Measurements from ENCODE around the gene RAB39A.
A peak's percentile ranks its signal among the peaks of the same experiment; 100 is the strongest.
"Not testable (repeated sequence)": the region's sequence is repeated elsewhere in the genome, so short reads cannot be mapped to it uniquely, and the experiment has no call there.

Gene RAB39A, protein sequence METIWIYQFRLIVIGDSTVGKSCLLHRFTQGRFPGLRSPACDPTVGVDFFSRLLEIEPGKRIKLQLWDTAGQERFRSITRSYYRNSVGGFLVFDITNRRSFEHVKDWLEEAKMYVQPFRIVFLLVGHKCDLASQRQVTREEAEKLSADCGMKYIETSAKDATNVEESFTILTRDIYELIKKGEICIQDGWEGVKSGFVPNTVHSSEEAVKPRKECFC

GRCh38 chr11:107928046-107928766 lies at the start of gene RAB39A:
TSS of gene RAB39A (plus strand) at chr11:107928448. CDS start at chr11:107928569, 121 bp downstream.
- peak; percentile 95 for DNase-seq

GRCh38 chr11:107881471-107881870 lies 46.8 kb upstream of the RAB39A start:
- DNase-seq, result not testable (repeated sequence)

- no peak for DNase-seq
Measured at GRCh38 chr11:107882095-107882820, 46.0 kb upstream of the RAB39A start.

GRCh38 chr11:107898270-107898669 lies 30.0 kb upstream of the RAB39A start:
- DNase-seq, result no peak

GRCh38 chr11:107908211-107908610 lies 20.0 kb upstream of the RAB39A start:
- DNase-seq, result no peak

- DNase-seq, result not testable (repeated sequence)
Measured at GRCh38 chr11:107912415-107912814, 15.8 kb upstream of the RAB39A start.

DNA sequence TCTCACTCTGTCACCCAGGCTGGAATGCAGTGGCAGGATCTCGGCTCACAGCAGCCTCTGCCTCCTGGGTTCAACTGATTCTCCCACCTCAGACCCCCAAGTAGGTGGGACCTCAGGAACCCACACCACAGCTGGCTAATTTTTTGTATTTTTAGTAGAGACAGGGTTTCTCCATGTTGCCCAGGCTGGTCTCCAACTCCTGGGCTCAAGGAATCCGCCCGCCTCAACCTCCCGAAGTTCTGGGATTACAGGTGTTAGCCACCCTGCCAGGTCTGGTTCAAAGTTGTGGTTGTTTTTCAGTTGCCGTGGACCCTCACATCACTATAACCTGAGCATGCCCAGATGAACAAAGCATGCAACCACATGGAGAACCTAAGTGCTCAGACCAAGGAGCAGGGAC lies 13.0 kb upstream of the RAB39A start:
- no peak for DNase-seq

- no peak for DNase-seq
Measured at GRCh38 chr11:107916671-107917241, 11.5 kb upstream of the RAB39A start.

DNA sequence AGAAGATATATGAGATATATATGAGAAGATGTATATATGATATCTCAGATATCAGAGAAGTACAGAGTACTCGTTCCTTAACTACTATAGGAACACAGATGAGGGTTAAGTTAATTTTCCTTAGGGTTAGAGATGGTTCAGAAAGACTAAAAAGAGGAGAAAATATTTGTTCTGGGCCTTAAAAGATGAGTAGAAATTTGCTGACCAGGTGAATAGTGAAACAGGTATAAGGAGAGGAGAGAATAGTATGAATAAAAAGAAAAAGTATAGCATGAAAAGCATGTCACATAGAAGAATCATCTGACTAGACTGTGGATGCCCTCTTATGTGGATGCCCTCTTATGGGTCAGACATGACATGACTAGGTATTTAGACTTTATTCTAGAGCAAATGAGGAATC lies 6.3 kb upstream of the RAB39A start:
- DNase-seq, result no peak

DNA sequence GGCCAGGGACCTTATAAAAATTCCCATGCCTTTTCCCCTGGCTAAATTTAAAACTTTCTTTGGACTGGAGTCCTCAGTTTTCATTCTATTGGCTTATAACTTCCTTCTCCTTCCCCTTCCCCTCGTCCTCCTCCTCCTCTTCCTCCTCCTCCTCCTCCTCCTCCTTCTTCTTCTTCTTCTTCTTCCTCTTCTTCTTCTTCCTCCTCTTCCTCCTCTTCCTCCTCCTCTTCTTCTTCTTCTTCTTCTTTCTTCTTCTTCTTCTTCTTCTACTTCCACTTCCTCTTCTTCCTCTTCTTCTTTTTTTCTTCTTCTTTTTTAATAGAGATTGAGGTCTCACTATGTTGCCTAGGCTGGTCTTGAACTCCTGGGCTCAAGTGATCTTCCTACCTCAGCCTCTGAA lies 4.7 kb upstream of the RAB39A start:
- DNase-seq, result not testable (repeated sequence)

GRCh38 chr11:107924306-107924705 lies 3.9 kb upstream of the RAB39A start:
- DNase-seq, result no peak

- DNase-seq, result no peak
Measured at GRCh38 chr11:107927559-107927958, 689 bp upstream of the RAB39A start.

GRCh38 chr11:107928767-107929507 lies 689 bp downstream of the RAB39A start:
- peak; percentile 25 for DNase-seq

DNA sequence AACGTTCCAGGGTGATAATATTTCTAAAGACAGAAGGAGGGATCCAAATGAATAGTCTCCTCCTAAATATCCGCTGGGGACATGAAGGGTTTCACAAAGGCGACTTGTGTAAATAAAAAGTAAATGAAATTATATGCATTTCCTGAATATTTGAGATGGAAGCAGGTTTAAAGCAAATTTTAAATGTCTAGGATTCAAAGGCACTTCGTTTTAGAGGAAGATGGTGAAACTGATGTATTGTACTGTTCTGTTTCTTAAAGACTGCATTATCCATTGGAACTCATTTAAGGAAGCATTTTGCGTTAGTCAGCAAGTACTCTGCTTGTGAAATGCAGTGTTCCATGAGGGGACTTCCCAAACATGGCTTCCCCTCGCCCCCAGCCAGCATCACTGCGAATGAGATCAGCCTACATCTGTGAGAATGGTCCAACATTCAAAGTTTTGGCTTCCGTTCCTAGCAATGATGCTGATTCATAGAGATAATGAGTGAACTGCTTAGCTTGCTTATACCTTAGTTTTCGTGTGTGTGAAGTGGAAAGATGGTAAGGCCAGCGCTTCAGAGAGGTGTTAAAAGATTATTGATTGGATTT lies 1.5 kb downstream of the RAB39A start:
- no peak for DNase-seq

DNA sequence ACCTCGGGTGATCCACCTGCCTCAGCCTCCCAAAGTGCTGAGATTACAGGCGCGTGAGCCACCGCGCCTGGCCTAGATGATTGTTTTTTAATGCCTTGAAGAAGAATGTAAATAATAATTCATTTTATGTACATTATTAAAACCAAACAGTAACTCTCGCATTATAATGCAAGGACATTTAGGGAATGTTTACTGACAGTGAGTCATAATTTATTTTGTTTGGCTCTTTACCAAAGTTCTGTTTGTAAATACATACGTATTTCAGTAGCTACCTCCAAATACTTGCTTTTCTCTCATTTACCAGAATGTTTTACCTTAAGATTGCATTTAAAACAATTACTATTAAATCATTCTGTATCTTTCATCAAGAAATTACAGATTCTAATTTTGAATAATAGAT lies 3.0 kb downstream of the RAB39A start:
- DNase-seq, result no peak

DNA sequence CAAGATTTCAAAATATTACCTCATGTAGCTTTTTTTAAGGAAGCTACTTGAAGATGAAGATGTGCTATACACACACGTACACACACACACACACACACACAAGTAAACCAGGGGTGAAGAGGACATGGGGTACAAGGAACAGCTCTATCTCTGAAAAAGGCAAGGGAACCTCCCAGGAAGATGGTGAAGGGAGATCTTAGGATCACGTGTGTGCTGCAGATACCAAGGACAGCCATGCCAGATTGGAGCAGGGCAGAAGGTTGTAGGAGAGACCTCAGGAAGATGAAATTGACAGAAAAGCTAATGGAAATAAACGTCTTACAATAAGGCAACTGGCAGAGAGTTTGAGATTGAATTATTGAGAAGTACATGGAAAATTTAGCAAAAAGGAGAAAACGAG lies 19.7 kb downstream of the RAB39A start:
- DNase-seq, result no peak

DNA sequence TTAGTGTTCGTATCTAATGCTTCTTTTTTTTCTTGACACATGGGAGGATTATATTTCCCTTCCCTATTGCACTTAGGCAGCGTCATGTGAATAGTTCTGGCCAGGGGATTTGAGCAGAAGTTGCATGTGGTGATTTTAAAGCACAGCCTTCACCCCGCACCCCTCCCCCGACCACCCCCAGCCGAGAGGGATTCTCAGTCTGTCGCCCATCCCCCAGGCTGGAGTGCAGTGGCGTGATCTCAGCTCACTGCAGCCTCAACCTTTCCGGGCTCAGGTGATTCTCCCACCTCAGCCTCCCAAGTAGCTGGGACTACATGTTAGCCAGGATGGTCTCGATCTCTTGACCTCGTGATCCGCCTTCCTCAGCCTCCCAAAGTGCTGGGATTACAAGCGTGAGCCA lies 20.1 kb downstream of the RAB39A start:
- DNase-seq, result not testable (repeated sequence)

- no peak for DNase-seq
Measured at GRCh38 chr11:107951155-107951554, 22.9 kb downstream of the RAB39A start.

DNA sequence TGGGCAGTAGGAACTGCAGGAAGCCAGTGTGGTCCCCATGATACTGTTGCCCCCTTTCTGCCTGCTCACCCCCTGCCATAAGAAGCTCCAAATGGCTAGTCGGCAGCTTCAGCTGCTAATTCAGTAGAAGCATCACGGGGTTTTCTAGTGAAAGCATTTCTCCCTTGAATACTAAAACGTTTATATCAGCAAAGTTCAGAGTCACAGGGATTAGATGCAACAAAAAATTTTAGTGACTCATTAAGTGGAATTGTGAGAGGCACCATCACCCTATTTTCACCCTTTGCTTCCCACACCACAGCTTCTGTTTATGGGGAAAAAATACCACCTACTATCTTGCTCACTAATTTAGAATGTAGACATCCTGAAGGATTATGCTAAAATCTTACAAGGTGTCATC lies 25.2 kb downstream of the RAB39A start:
- no peak for DNase-seq

DNA sequence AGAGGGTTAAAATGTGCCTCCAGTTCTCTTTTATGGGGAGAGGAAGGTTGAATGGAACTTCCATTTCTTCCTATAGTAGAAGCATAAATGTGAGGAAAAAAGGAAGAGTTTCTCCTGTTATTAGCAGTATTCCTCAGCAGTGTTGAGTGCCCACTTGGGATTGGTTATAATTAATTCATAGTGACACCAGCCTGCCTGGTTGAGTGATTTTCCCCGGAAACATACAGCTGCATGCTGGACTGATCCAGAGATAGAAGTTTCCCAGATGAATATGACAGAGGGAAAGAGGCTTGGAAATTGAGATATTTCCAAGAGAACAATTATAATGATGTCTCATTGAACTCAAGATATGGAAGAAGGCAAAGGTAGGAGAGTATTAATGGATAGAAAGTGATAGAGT lies 28.3 kb downstream of the RAB39A start:
- no peak for DNase-seq

- no peak for DNase-seq
Measured at GRCh38 chr11:107957109-107957588, 28.9 kb downstream of the RAB39A start.

- DNase-seq, result no peak
Measured at GRCh38 chr11:107961480-107961879, 33.2 kb downstream of the RAB39A start.
